Gastroesophageal sphincter (tissue), 4 donors: ENCODE measurements around the gene COMMD7. TPM values are rescaled to one million over a fixed set of nuclear protein-coding genes. Genes with fewer than 3 reads are reported as not detected.

Source experiments
- ATAC-seq: fragments of 150-250 bp; one replicate; pipeline ENCODE4 v1.9.1; 2016; ENCODE audit warnings: mild to moderate bottlenecking, moderate library complexity
- H3K27ac ChIP-seq, 4 donors: fragments of 200-600 bp; sonication (generic) in 3 of 4; 1 replicate in 3 of 4; 2 replicates in 1 of 4; pipeline ENCODE4 v1.5.1; 2016 to 2019
- H3K27me3 ChIP-seq: fragments of 200-600 bp; sonication (generic); one replicate; pipeline ENCODE4 v1.5.1; 2019
- H3K36me3 ChIP-seq, 2 donors: fragments of 200-600 bp; sonication (generic); one replicate each; pipeline ENCODE4 v1.5.1; 2019; ENCODE audit warnings: control low read depth in 1 of 2
- H3K4me1 ChIP-seq, 3 donors: fragments of 200-600 bp; sonication (generic); 1 replicate in 2 of 3; 2 replicates in 1 of 3; pipeline ENCODE4 v1.5.1; 2016 to 2019; ENCODE audit warnings: control low read depth in 2 of 3
- H3K4me3 ChIP-seq, 2 donors: fragments of 200-600 bp; sonication (generic); one replicate each; pipeline ENCODE4 v1.5.1; 2019; ENCODE audit warnings: mild to moderate bottlenecking in 1 of 2, moderate library complexity in 1 of 2
- H3K9me3 ChIP-seq, 3 donors: fragments of 200-600 bp; sonication (generic); one replicate each; pipeline ENCODE4 v1.5.1; 2017 to 2019; ENCODE audit warnings: control low read depth in 2 of 3
- EP300 ChIP-seq: sonication (generic); formaldehyde crosslinking; IDR thresholded peaks from one replicate; pipeline ENCODE4 v1.6.1; 2017; ENCODE audit warnings: antibody characterized with exemption, mild to moderate bottlenecking
- POLR2A ChIP-seq, 2 donors: fragments of 450-650 bp; IDR thresholded peaks; one replicate each; pipeline ENCODE4 v1.6.1; 2017; ENCODE audit warnings: antibody characterized with exemption in 2 of 2, mild to moderate bottlenecking in 2 of 2, moderate library complexity in 1 of 2
- POLR2AphosphoS5 ChIP-seq: sonication (generic); formaldehyde crosslinking; IDR thresholded peaks from one replicate; pipeline ENCODE4 v1.6.1; 2017; ENCODE audit warnings: antibody characterized with exemption
- WGBS, 2 donors: methylation state at CpG; one replicate each; pipeline ENCODE4 v1.1.5; 2018; ENCODE audit warnings: low coverage in 1 of 2; 5-methylcytosine and 5-hydroxymethylcytosine counted together
- total RNA-seq, 4 donors: library from RNA; depleted of rRNA; stranded (reverse); fragments of >200 nt; gene quantifications; one replicate each; pipeline ENCODE4 v1.1.0, GENCODE V29; 2016
- TF ChIP-seq, protein P1 (sequence below), 4 experiments: fragments of 200-600 bp in 2 of 4; fragments of 450-650 bp in 2 of 4; sonication (generic) in 1 of 4; IDR thresholded peaks; one replicate each; pipeline ENCODE4 v1.5.1; 2017 to 2019; ENCODE audit warnings: antibody characterized with exemption in 4 of 4, mild to moderate bottlenecking in 2 of 4, moderate library complexity in 2 of 4

The COMMD7 gene
- total RNA-seq, 4 donors from 2014 or later, result 25.0 to 33.2 (median 30.7) TPM

DNA sequence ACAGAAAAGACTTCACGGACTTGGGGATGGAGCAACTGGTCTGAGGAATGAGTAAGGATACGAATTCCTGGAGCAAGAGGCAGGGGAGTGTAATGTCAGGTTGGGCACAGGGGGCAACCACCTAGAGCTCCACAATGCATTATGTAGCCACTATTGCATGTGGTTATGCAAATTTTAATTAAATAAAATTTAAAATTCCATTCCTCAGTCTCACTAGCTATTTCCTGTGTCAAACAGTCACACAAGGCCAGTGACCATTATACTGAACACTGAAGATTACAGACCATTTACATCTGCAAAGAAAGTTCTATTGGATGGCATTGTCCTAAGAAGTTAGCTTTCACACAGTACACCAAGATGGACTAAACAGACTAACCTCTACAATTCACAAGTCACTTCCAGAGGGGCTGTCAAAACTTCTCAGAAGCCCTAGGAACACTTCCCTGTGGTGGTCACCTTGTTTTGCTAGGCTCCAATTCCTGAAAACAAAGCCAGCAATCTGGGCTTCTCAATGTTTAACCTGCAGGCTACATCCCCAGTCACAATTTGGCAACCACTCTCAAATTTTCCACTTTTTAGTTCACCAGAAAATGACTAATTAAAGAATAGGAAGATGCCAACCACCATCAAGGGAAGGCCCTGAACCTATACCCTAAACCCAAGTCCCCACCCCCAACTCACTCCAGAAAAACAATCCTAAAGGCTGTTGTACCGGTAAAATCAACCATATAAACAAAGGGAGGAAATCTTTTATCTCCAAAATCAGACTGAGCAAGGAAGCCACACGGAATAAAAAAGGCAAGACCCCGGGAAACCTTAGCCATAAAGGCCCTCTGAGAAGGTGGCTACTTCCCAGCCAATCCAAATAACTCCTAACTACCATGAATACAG lies 35.3 kb downstream of the COMMD7 start:
- Histone ChIP-seq H3K4me3 (no peak overlapping the region), H3K27me3 (no peaks in the 10 kb centered on the region), H3K4me1 (peaks cover 0 to 8% (median 0%) of the 10 kb centered on the region in 3 donors), H3K27ac (peak overlapping the region in 1 of 4 donors; percentile 1), H3K36me3 (peaks cover 0 to 52% of the 10 kb centered on the region in 2 donors), H3K9me3 (no peaks in the 10 kb centered on the region)
- WGBS, 2 donors, result 70 to 72% methylated on average over 4 of the region's 5 CpGs
- ATAC-seq, result no peak
- TF ChIP-seq POLR2A (IDR thresholded peaks at IDR 0.05) (no peak), EP300 (no peak), POLR2AphosphoS5 (no peak)
- TF ChIP-seq, protein P1, sequence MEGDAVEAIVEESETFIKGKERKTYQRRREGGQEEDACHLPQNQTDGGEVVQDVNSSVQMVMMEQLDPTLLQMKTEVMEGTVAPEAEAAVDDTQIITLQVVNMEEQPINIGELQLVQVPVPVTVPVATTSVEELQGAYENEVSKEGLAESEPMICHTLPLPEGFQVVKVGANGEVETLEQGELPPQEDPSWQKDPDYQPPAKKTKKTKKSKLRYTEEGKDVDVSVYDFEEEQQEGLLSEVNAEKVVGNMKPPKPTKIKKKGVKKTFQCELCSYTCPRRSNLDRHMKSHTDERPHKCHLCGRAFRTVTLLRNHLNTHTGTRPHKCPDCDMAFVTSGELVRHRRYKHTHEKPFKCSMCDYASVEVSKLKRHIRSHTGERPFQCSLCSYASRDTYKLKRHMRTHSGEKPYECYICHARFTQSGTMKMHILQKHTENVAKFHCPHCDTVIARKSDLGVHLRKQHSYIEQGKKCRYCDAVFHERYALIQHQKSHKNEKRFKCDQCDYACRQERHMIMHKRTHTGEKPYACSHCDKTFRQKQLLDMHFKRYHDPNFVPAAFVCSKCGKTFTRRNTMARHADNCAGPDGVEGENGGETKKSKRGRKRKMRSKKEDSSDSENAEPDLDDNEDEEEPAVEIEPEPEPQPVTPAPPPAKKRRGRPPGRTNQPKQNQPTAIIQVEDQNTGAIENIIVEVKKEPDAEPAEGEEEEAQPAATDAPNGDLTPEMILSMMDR (IDR thresholded peaks at IDR 0.05), result no peak

DNA sequence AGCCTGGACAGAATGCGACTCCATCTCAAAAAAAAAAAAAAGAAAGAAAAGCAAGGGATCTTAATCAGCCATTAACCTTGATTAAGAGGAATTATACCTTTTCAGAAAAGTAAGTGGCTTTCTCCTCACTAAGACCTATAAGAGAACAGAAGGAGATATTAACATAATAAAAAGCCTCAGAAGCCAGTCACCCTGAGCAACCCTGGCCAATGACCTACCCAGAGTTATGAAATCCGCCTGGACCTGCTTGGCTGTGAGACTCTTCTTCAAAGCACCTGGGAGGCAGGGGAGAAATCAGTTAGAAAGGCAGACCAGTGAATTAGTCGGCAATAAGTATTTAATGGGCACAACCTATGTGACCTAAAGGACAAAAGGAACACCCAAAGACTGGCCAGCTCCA lies 36.8 kb downstream of the COMMD7 start:
- no peak for ATAC-seq
- Histone ChIP-seq H3K36me3 (peaks cover 0 to 61% of the 10 kb centered on the region in 2 donors), H3K4me1 (peaks cover 0 to 8% (median 0%) of the 10 kb centered on the region in 3 donors), H3K4me3 (no peak overlapping the region), H3K27ac (no peak overlapping the region), H3K9me3 (no peaks in the 10 kb centered on the region), H3K27me3 (no peaks in the 10 kb centered on the region)
- TF ChIP-seq EP300 (no peak), POLR2A (IDR thresholded peaks at IDR 0.05) (no peak), POLR2AphosphoS5 (no peak)
- TF ChIP-seq, protein P1 (IDR thresholded peaks at IDR 0.05), result no peak
- 80 to 95% methylated on average over 2 to 3 of the region's 3 CpGs for WGBS, 2 donors

DNA sequence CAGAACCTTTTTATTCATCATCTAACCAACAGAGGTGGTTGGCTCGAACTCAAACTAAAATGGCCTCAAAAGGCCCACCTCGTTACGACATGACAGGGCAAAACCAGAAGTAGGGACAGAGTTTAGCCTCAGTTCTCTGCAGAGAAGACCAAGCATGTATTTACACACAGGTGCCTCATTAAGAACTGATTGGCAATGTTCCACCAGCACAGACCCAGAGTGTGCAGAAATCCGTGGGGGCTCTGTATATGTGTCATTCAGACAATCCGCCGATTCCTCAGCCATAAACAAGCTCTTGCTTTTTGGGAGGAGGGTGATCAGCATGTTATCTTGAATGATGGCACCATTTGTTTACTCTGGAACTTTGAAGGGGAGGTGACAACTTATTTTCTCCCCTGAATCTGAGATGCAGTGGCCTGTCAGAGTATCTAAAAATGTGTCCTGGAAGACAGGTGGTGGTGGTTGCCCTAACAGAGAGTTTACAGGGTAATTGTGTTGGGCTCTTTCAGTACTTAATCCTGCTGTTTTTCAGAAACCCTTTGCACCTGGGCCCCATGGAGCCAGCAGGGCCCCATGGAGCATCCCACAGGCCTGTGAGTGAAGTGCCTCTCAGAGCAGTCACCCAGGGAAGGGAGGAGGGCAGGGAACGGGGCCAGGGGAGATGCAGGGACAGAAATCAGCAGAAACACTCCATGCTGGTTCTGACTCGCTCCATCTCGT lies 40.4 kb downstream of the COMMD7 start:
- Histone ChIP-seq H3K9me3 (no peaks in the 10 kb centered on the region), H3K36me3 (peaks cover 0 to 87% of the 10 kb centered on the region in 2 donors), H3K27me3 (no peaks in the 10 kb centered on the region), H3K4me3 (no peak overlapping the region), H3K4me1 (no peaks in the 10 kb centered on the region), H3K27ac (no peak overlapping the region)
- ATAC-seq, result no peak
- TF ChIP-seq POLR2A (IDR thresholded peaks at IDR 0.05) (no peak), EP300 (no peak), POLR2AphosphoS5 (no peak)
- TF ChIP-seq, protein P1 (IDR thresholded peaks at IDR 0.05), result no peak
- WGBS, 2 donors, result 74 to 86% methylated on average over 6 to 8 of the region's 9 CpGs

DNA sequence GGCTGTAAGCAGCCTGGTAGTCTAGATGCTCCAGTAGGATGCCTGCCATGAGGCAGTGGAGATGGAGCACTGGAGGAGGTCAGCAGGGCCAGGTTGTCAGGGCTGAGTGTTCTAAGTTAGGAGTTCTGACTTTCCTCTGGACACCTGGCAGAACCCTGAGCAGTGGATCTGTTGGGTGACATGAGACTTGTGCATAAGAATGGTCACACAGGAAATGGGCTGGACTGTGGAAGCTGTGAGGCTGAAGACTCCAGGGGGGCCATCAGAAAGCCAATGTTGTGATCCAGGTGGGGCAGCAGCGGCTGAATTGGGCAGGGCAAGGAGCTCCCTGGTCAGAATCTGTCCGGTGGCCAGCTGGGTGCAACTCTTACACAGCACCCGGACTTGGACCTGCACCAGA lies 45.7 kb downstream of the COMMD7 start:
- TF ChIP-seq POLR2A (IDR thresholded peaks at IDR 0.05), result no peak
- TF ChIP-seq, protein P1 (IDR thresholded peaks at IDR 0.05), result no peak
- no peak for TF ChIP-seq POLR2AphosphoS5
- no peak for TF ChIP-seq EP300
- H3K4me1 ChIP-seq, result no peaks in the 10 kb centered on the region
- H3K4me3 ChIP-seq, result no peak overlapping the region
- peaks cover 0 to 80% of the 10 kb centered on the region in 2 donors for H3K36me3 ChIP-seq
- no peak overlapping the region for H3K27ac ChIP-seq
- no peak for ATAC-seq
- no peaks in the 10 kb centered on the region for H3K27me3 ChIP-seq
- H3K9me3 ChIP-seq, result no peaks in the 10 kb centered on the region
- WGBS, 2 donors, result 100% methylated on average over 2 of the region's 3 CpGs
